ENCODE measurements around the gene RAB29.

Gene RAB29

GRCh38 chr1:205785446-205785845 is 10.2 kb upstream of the RAB29 start:
- DNase-seq (ENCODE audit: low spot score): no peak

DNA sequence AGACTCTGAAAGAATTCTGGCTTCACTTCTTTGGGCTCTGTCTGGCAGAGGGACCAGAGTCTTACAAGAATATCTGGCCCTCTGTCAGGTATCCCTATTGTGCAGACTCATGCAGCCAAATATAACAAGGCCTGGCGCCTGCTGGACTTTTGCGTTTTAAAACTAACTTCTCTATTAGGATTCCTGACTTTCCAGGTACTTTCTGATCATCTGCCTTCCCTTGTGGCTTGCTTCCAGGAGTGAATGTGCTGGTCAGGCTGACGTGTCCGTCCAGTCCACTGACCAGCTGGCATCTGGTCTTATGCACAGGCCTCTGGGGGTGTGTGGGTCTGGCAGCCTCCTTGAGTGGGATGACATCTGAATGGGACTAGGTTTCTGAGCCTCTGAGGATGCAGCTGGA is 8.6 kb upstream of the RAB29 start:
- TF ChIP-seq, protein P1, sequence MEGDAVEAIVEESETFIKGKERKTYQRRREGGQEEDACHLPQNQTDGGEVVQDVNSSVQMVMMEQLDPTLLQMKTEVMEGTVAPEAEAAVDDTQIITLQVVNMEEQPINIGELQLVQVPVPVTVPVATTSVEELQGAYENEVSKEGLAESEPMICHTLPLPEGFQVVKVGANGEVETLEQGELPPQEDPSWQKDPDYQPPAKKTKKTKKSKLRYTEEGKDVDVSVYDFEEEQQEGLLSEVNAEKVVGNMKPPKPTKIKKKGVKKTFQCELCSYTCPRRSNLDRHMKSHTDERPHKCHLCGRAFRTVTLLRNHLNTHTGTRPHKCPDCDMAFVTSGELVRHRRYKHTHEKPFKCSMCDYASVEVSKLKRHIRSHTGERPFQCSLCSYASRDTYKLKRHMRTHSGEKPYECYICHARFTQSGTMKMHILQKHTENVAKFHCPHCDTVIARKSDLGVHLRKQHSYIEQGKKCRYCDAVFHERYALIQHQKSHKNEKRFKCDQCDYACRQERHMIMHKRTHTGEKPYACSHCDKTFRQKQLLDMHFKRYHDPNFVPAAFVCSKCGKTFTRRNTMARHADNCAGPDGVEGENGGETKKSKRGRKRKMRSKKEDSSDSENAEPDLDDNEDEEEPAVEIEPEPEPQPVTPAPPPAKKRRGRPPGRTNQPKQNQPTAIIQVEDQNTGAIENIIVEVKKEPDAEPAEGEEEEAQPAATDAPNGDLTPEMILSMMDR (IDR thresholded peaks at IDR 0.05; ENCODE audit: extremely low read depth, missing control alignments): no peak
- DNase-seq (ENCODE audit: low spot score): no peak

More at GRCh38 chr1:205785446-205785845, 10.2 kb upstream of the RAB29 start:
- TF ChIP-seq, protein P1 (IDR thresholded peaks at IDR 0.05; ENCODE audit: extremely low read depth, missing control alignments): no peak

DNA sequence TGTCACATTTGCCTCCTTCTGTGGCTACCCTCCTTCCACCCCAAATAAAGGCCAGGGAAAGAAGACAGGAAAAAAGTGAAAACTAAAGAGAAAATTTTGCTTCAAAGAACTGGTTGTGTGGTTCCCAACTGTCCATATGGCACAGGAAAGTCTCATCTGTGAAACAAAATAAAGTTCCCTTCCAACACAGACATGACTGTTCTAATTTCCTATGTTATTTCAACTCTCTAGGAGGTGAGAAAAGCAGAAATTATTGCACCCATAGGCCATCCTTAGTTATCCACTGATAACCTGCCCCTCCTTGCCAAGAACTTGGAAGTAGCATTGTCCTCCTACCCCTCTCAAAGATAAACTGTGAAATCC is 8.1 kb upstream of the RAB29 start:
- TF ChIP-seq, protein P1 (IDR thresholded peaks at IDR 0.05; ENCODE audit: extremely low read depth, missing control alignments): no peak

GRCh38 chr1:205782627-205783432 is 7.5 kb upstream of the RAB29 start:
- TF ChIP-seq, protein P1 (IDR thresholded peaks at IDR 0.05; ENCODE audit: extremely low read depth, missing control alignments): no peak
- DNase-seq (ENCODE audit: low spot score): no peak

More for the DNA sequence above, 8.1 kb upstream of the RAB29 start:
- no peak for DNase-seq (ENCODE audit: low spot score)

DNA sequence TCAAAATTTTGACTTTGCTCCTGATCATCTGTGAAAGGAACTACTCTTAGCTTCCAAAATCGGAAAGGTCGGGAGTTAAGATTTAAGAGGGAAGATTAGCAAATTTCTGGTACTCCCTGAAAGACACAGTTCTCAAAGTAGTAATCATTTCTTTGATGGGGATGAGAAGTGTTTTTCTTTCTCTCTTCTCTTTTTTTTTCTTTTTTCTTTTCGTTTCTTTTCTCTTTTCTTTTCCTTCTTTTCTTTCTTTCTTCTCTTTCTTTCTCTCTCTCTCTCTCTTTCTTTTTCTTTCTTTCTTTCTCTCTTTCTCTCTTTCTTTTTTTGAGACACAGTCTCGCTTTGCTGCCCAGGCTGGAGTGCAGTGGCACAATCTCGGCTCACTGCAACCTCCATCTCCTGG is 5.1 kb upstream of the RAB29 start:
- no peak for DNase-seq (ENCODE audit: low spot score)
- TF ChIP-seq, protein P1 (IDR thresholded peaks at IDR 0.05; ENCODE audit: extremely low read depth, missing control alignments): no peak

DNA sequence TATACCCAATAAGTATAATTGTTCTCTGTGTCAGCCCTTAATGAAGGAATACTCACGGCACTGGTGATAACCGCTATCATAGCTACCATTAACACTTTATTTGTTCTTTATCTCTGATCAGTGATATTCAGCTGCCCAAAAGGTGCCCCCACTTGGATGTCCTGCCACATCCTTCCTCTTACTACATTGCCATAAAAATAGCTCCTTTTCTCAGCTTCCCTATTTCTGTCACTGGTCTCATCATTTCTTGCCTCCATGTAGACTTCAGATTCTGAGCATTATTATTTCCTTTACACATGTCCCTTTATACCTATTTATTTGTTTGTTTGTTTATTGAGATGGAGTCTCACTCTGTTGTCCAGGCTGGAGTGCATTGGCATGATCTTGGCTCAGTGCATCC is 2.7 kb upstream of the RAB29 start:
- TF ChIP-seq, protein P1 (IDR thresholded peaks at IDR 0.05; ENCODE audit: extremely low read depth, missing control alignments): no peak
- no peak for DNase-seq (ENCODE audit: low spot score)

GRCh38 chr1:205775717-205776056 is 405 bp upstream of the RAB29 start:
- TF ChIP-seq, protein P1 (IDR thresholded peaks at IDR 0.05; ENCODE audit: extremely low read depth, missing control alignments): no peak

More at GRCh38 chr1:205775717-205776056, 405 bp upstream of the RAB29 start:
- DNase-seq (ENCODE audit: low spot score): no peak

Measured in GM20000 (cell line).